Measurements from ENCODE around the gene CSTA. TPM values are rescaled to one million over a fixed set of nuclear protein-coding genes. Genes with fewer than 3 reads are reported as not detected.

The CSTA gene
- total RNA-seq, 2 experiments from 2014 or later: not detected

DNA sequence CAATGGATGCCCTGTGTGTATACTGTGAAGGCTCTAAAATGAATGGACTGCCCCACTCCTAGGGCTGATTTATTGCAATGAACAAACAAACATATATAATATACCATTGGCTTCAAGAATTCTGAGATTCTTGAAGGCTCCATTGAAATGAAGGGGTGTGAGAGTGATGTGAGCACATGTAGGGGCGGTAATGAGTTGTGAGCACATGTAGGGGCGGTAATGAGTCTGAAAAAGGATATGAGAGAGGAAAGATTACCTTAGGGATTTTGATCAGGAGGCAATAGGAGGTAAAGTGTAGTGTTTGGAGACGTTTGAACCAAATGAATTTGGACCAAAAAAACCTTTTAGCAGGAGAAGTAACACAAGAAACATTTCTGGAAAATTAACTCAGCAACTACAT lies 62.7 kb downstream of the CSTA start:
- intact Hi-C loops (cut with micrococcal nuclease): loop anchor here (10.0 kb wide), 1 partner anchor 637 kb away; the partner anchor contains the start of gene SEMA5B

DNA sequence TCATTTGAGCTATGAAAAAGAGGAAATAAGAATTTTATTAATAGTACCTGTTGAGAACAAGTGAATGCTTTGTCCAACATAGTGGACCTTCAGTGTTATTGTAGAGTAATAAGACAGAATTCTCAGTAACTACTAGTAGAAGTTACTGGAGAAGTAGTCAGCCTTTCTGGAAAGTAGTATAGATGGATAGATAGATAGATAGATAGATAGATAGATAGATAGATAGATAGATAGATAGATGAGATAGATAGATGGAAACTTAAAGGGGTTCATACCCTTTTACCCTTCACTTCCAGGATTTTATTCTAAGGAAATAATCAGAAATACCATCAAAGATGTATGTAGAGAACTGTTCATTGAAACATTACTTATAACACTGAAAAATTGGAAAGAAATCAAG lies 64.1 kb downstream of the CSTA start:
- intact Hi-C loops (cut with micrococcal nuclease): loop anchor here (10.0 kb wide), 1 partner anchor 636 kb away; the partner anchor contains the start of gene SEMA5B
- POLR2A ChIA-PET: no interaction called here
- CTCF ChIA-PET: interaction anchor here (1.5 kb wide), 1 partner anchor 290 kb away, joined by 5 read pairs; no protein-coding TSS in a partner anchor

More for the DNA sequence above, 62.7 kb downstream of the CSTA start:
- DNase-seq: no peak
- ChIA-PET POLR2A (no interaction called here), CTCF (no interaction called here)
- no peaks in the 10 kb centered on the region for H3K9me3 Mint-ChIP-seq
- H3K4me3 Mint-ChIP-seq: no peak overlapping the region
- peaks cover 33% of the 10 kb centered on the region for H3K4me1 Mint-ChIP-seq (ENCODE audit: low read depth)
- H3K27me3 Mint-ChIP-seq: no peaks in the 10 kb centered on the region
- peaks cover 12% of the 10 kb centered on the region for H3K36me3 Mint-ChIP-seq
- no peak overlapping the region for H3K27ac Mint-ChIP-seq

DNA sequence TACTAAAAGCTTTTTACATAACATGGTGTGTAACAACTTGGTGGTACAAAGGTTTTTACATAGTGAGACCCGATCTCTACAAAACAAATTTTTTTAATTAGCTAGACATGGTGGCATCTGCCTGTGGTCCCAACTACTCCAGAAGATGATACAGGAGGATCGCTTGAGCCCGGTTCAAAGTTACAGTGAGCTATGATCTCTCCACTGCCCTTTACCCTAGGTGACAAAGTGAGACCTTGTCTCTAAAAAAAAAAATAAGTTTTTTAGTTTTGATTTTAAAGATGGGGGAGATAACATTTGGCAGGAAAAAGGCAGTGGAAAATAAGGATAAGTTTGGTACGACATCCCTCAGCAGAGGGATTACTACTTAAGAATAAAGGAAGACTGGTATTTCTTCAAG lies 64.8 kb downstream of the CSTA start:
- H3K27me3 Mint-ChIP-seq: no peaks in the 10 kb centered on the region
- H3K4me3 Mint-ChIP-seq: no peak overlapping the region
- ChIA-PET POLR2A (no interaction called here), CTCF (interaction anchor here (1.5 kb wide), 1 partner anchor 290 kb away, joined by 5 read pairs; no protein-coding TSS in a partner anchor)
- no peak overlapping the region for H3K27ac Mint-ChIP-seq
- H3K9me3 Mint-ChIP-seq: no peaks in the 10 kb centered on the region
- intact Hi-C loops (cut with micrococcal nuclease): loop anchor here (10.0 kb wide), 1 partner anchor 635 kb away; the partner anchor contains the start of gene SEMA5B
- H3K36me3 Mint-ChIP-seq: peaks cover 11% of the 10 kb centered on the region
- H3K4me1 Mint-ChIP-seq (ENCODE audit: low read depth): peaks cover 35% of the 10 kb centered on the region
- no peak for DNase-seq

More for the DNA sequence above, 64.1 kb downstream of the CSTA start:
- no peak for DNase-seq
- Mint-ChIP-seq H3K4me1 (ENCODE audit: low read depth) (peaks cover 33% of the 10 kb centered on the region), H3K9me3 (no peaks in the 10 kb centered on the region), H3K36me3 (peaks cover 11% of the 10 kb centered on the region), H3K4me3 (no peak overlapping the region), H3K27ac (no peak overlapping the region), H3K27me3 (no peaks in the 10 kb centered on the region)

DNA sequence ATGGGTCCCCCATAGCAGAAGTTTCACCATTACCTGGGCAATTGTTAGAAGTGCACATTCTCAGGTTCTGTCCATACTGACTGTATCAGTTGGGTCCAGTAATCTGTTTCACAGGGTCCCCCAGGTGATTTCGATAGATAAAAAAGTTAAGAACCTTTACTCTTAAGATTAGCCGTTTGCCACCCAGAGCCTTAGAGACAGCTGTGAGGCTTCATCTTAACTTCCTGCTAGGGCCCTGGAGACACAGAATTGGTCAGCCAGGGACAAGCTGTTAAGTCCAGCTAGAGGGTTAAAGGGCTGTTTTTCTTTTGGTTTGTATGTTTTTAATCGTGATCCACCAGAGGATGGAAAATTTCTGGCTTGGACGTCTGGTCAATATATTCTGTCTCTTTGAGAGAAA lies 65.6 kb downstream of the CSTA start:
- H3K27ac Mint-ChIP-seq: no peak overlapping the region
- intact Hi-C loops (cut with micrococcal nuclease): no loop called here
- no peak overlapping the region for H3K4me3 Mint-ChIP-seq
- H3K36me3 Mint-ChIP-seq: peaks cover 10% of the 10 kb centered on the region
- peaks cover 38% of the 10 kb centered on the region for H3K4me1 Mint-ChIP-seq (ENCODE audit: low read depth)
- H3K27me3 Mint-ChIP-seq: no peaks in the 10 kb centered on the region
- POLR2A ChIA-PET: no interaction called here
- no peak for DNase-seq
- no peaks in the 10 kb centered on the region for H3K9me3 Mint-ChIP-seq
- CTCF ChIA-PET: interaction anchor here (0.6 to 4.2 kb wide), 3 partner anchors 289 to 1069 kb away, joined by 3 to 46 read pairs (median 5); partner anchors contain the start of gene PARP14

Other genes starting within 250 kb of the CSTA start
- gene CASR, start 141.6 kb upstream of the CSTA start, total RNA-seq: under 1 TPM; 0.14 to 0.19 TPM
- 10 to 100 TPM; 86.4 to 87.8 TPM for gene MIX23, start 58.0 kb downstream of the CSTA start, total RNA-seq
- gene FAM162A, start 58.9 kb downstream of the CSTA start, total RNA-seq: 100 to 1,000 TPM in 1 of 2 experiments, 10 to 100 TPM in 1; 99.1 to 102 TPM
- gene WDR5B, start 90.8 kb downstream of the CSTA start, total RNA-seq: 1 to 10 TPM; 3.7 to 4.4 TPM
- 10 to 100 TPM; 43.4 to 46.0 TPM for gene KPNA1, start 189.7 kb downstream of the CSTA start, total RNA-seq
- gene PARP9, start 239.1 kb downstream of the CSTA start, total RNA-seq: 10 to 100 TPM; 38.1 to 38.4 TPM
- gene DTX3L, start 239.1 kb downstream of the CSTA start, total RNA-seq: 10 to 100 TPM; 39.6 to 40.8 TPM

All from activated CD4-positive, alpha-beta memory T cell treated with anti-CD3 and anti-CD28 coated beads for 36 hours (primary cell).